Lung (tissue), 12 donors: ENCODE data around the gene CD69. TPM values are rescaled to one million over a fixed set of nuclear protein-coding genes. Genes with fewer than 3 reads are reported as not detected.

Experiments used
- ATAC-seq: fragments of 200-7000 bp; cut with Tn5 transposase; one replicate; pipeline ENCODE4 v1.9.1; 2020; ENCODE audit warnings: moderate number of reproducible peaks; ENCODE audit not compliant: insufficient read depth, low FRiP score
- DNase-seq, 3 donors: peaks; one replicate each; pipeline ENCODE4 v3.0.0-alpha.2; 2013 to 2017
- H3K27ac ChIP-seq, 2 donors: one replicate each; pipeline ENCODE4 v1.5.1; 2013; ENCODE audit warnings: mild to moderate bottlenecking in 2 of 2, moderate library complexity in 2 of 2, control low read depth in 1 of 2, inconsistent platforms in 1 of 2, low read depth in 1 of 2, low read length in 1 of 2
- H3K27me3 ChIP-seq, 3 donors: one replicate each; pipeline ENCODE4 v1.5.1; 2013; ENCODE audit warnings: low read length in 2 of 3; ENCODE audit not compliant: control insufficient read depth in 3 of 3, insufficient read depth in 3 of 3
- H3K36me3 ChIP-seq, 4 donors: one replicate each; pipeline ENCODE4 v1.5.1; 2013; ENCODE audit warnings: low read length in 4 of 4, mild to moderate bottlenecking in 1 of 4, moderate library complexity in 1 of 4; ENCODE audit not compliant: control insufficient read depth in 4 of 4, insufficient read depth in 4 of 4
- H3K4me1 ChIP-seq, 5 donors: one replicate each; pipeline ENCODE4 v1.5.1; 2013; ENCODE audit warnings: low read length in 5 of 5, mild to moderate bottlenecking in 2 of 5, moderate library complexity in 1 of 5; ENCODE audit not compliant: control insufficient read depth in 5 of 5, insufficient read depth in 5 of 5
- H3K4me3 ChIP-seq: one replicate; pipeline ENCODE4 v1.5.1; 2013; ENCODE audit warnings: mild to moderate bottlenecking, control low read depth, moderate library complexity
- H3K9ac ChIP-seq, 2 donors: one replicate each; pipeline ENCODE4 v1.5.1; 2013; ENCODE audit warnings: low read length in 2 of 2, control low read depth in 1 of 2; ENCODE audit not compliant: insufficient read depth in 1 of 2
- H3K9me3 ChIP-seq, 4 donors: one replicate each; pipeline ENCODE4 v1.5.1; 2013; ENCODE audit warnings: low read length in 3 of 4, mild to moderate bottlenecking in 1 of 4, moderate library complexity in 1 of 4; ENCODE audit not compliant: control insufficient read depth in 4 of 4, insufficient read depth in 3 of 4
- WGBS, 2 donors: extraction: QIAGEN DNeasy Blood & Tissue Kit; methylation state at CpG; one replicate each; pipeline ENCODE4 v1.1.7; 2013; 5-methylcytosine and 5-hydroxymethylcytosine counted together
- polyA plus RNA-seq, 2 donors: library from polyadenylated mRNA; stranded (reverse); fragments of 200-250 nt; gene quantifications; one replicate each; pipeline ENCODE4 v1.2.1, GENCODE V29; 2013
- total RNA-seq, 2 donors: library from RNA; depleted of rRNA in 1 of 2; stranded (reverse); fragments of >200 nt in 1 of 2; gene quantifications; one replicate each; pipeline ENCODE4 v1.2.1, GENCODE V29; 2014 to 2021
- TF ChIP-seq, protein P1 (sequence below): IDR thresholded peaks from 2 replicates; pipeline ENCODE4 v1.5.1; 2012; ENCODE audit warnings: mild to moderate bottlenecking; ENCODE audit errors: control extremely low read depth, extremely low read depth
- donor health status: control.
- donor health status: control.
- donor health status: Bipolar disorder and iron deficiency.
- donor health status: healthy.
- donor health status: DM: yes; HTN: yes; CAD: no.

Gene CD69
- total and polyA plus RNA-seq, 4 donors, result 3.9 to 17.4 (median 9.7) TPM

DNA sequence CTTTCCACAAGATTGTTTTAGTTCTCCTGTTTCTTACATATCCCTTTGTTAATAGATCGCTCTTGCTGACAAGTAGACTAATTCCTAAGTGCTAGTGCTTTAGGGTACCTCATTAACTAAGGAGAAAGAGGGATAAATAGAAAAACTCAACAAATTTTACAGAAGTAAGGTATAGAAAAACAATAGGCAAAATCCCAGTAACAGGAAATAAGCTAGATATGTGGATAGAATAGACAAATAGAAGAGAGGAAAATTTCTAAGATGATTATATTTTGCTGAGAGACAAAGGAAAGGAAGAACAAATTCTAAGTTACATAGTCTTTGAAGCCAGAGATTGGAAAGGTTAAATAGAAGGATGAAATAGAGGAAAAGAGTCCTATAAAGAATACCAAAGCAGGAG, 1.0 kb downstream of the CD69 start:
- WGBS, 2 donors, result 36 to 47% methylated on average over 1 of the region's 1 CpG
- no peak for ATAC-seq
- Histone ChIP-seq H3K4me1 (peaks cover 0 to 1% (median 0%) of the 10 kb centered on the region in 5 donors), H3K36me3 (no peaks in the 10 kb centered on the region), H3K27ac (no peak overlapping the region), H3K9me3 (no peaks in the 10 kb centered on the region), H3K4me3 (no peak overlapping the region), H3K9ac (no peak overlapping the region), H3K27me3 (peaks cover 0 to 2% (median 0%) of the 10 kb centered on the region in 3 donors)
- no peak for DNase-seq
- TF ChIP-seq, protein P1, sequence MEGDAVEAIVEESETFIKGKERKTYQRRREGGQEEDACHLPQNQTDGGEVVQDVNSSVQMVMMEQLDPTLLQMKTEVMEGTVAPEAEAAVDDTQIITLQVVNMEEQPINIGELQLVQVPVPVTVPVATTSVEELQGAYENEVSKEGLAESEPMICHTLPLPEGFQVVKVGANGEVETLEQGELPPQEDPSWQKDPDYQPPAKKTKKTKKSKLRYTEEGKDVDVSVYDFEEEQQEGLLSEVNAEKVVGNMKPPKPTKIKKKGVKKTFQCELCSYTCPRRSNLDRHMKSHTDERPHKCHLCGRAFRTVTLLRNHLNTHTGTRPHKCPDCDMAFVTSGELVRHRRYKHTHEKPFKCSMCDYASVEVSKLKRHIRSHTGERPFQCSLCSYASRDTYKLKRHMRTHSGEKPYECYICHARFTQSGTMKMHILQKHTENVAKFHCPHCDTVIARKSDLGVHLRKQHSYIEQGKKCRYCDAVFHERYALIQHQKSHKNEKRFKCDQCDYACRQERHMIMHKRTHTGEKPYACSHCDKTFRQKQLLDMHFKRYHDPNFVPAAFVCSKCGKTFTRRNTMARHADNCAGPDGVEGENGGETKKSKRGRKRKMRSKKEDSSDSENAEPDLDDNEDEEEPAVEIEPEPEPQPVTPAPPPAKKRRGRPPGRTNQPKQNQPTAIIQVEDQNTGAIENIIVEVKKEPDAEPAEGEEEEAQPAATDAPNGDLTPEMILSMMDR, result no peak

DNA sequence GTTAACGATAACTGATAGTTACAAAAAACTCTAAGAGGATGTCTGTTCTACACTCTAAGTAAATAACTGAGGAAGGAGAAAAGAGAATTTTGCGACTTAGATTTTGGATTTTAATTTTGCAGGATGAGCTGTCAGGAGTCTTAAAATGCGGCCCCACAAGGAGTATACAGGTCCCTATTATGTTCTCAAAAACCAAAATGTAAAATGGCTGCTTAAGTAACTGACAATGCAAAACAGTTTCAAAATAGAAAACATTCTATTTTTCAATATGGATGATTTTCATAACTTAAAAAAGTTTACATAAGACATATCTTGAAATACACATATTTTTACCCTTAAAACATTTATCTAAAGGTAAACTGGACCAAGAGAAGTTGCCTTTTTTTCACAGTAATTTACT, 2.6 kb downstream of the CD69 start:
- ATAC-seq, result no peak
- Histone ChIP-seq H3K36me3 (no peaks in the 10 kb centered on the region), H3K27me3 (peaks cover 0 to 2% (median 0%) of the 10 kb centered on the region in 3 donors), H3K4me1 (no peaks in the 10 kb centered on the region), H3K4me3 (no peak overlapping the region), H3K9me3 (no peaks in the 10 kb centered on the region), H3K9ac (no peak overlapping the region), H3K27ac (no peak overlapping the region)
- WGBS, 2 donors, result 35 to 68% methylated on average over 3 of the region's 3 CpGs
- TF ChIP-seq, protein P1, result no peak
- no peak for DNase-seq

DNA sequence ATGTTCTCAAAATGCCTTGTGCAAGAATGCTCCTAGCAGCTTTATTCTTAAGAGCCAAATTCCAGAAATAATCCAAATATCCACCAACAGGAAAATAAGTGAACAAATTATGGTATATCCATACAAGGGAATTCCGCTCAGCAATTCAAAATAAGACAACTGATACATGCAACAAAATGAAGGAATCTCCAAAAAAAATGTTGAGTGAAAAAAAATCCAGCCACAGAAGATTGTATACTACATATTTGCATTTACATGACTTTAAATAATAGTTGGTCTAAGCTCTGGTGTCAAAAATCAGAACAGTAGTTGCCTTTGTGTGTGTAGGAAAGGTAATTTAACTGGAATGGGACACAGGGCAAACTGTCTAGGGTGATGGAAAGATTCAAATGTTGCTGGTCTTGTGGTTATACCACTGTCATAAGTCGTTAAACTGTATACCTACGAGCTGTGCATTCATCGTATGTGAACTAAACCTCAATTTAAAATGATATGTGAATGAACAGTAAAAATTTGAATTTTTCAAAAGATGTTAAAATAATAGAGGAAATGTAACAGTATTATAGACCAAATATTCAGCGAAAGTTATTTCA, 3.2 kb downstream of the CD69 start:
- no peaks in the 10 kb centered on the region for H3K36me3 ChIP-seq
- no peaks in the 10 kb centered on the region for H3K4me1 ChIP-seq
- H3K27ac ChIP-seq, result no peak overlapping the region
- no peak for DNase-seq
- no peak overlapping the region for H3K4me3 ChIP-seq
- ATAC-seq, result no peak
- H3K27me3 ChIP-seq, result peaks cover 0 to 2% (median 0%) of the 10 kb centered on the region in 3 donors
- H3K9me3 ChIP-seq, result no peaks in the 10 kb centered on the region
- TF ChIP-seq, protein P1, result no peak
- WGBS, 2 donors, result 50% methylated on average over 5 of the region's 5 CpGs
- H3K9ac ChIP-seq, result no peak overlapping the region

DNA sequence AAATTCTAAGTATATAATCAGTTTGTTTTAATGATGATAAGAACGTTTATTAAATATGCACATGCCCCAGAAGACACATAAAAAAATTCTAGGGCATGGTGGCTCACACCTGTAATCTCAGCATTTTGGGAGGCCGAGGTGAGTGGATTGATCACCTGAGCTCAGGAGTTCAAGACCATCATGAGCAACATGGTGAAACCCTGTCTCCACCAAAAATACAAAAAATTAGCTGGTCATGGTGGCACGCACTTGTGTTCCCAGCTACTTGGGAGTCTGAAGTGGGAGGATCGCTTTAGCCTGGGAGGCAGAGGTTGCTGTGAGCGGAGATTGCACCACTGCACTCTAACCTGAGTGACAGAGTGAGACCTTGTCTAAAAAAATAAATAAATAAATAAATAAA, 4.0 kb downstream of the CD69 start:
- Histone ChIP-seq H3K9ac (no peak overlapping the region), H3K27ac (no peak overlapping the region), H3K36me3 (no peaks in the 10 kb centered on the region), H3K27me3 (peaks cover 0 to 2% (median 0%) of the 10 kb centered on the region in 3 donors), H3K4me3 (no peak overlapping the region), H3K9me3 (no peaks in the 10 kb centered on the region), H3K4me1 (no peaks in the 10 kb centered on the region)
- TF ChIP-seq, protein P1, result no peak
- DNase-seq, result no peak
- no peak for ATAC-seq
- 91 to 93% methylated on average over 5 of the region's 5 CpGs for whole genome bisulfite sequencing, 2 donors
